HT1080 (cell line): ENCODE measurements around the gene REL. TPM values are rescaled to one million over a fixed set of nuclear protein-coding genes. Genes with fewer than 3 reads are reported as not detected.

Source experiments
- DNase-seq: peaks from one replicate; pipeline ENCODE4 v3.0.0-alpha.2; 2015; ENCODE audit warnings: low read depth
- small RNA-seq: library from RNA; depleted of rRNA; stranded (forward); fragments of <200 nt; gene quantifications from one replicate; pipeline ENCODE3, GENCODE V24; 2014
- total RNA-seq: library from RNA; depleted of rRNA; stranded (reverse); fragments of >200 nt; shearing (Covaris generic); gene quantifications from 2 replicates; pipeline ENCODE4 v1.2.3, GENCODE V29; 2014; rRNA removed

The REL gene
- total RNA-seq, 1 experiment from 2014 or later, result 2.2 TPM

DNA sequence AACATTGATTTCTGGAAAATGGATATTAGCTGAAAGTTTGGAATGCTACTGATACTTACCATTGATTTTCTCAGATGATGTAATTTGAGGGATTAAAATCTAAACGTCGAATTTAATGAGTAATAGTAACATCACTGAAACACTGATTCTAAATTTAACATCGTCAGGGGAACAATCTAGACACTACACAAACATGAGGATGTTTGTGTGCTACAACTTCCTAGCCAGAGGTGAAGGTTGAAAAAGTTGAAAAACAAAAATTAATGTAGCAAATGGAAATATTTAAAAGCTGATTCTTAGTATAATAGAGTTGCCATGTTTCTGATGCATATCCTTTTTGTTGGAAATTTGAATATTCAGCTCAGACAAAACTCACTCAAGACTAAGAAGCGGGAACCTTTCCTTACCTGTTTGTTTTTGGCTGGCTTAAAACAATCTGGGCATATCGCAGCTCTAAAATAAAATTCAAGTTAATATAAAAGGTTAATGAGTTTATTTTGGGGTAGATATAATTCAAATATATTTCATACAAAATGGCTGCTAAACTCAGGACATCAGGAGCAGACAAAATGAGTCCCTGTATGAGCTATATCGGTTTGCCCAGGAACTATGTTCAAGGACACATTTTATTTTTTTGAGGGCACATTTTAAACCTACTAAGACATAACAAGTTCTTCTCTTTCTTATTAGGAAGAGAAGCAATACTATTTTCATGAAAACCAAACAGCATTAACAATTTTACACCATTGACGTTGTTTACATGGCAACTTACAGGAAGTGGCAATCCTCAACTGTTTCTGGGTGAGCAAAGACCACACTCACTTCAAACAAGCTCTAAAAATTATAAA lies 83.5 kb downstream of the REL start:
- DNase-seq, result no peak

DNA sequence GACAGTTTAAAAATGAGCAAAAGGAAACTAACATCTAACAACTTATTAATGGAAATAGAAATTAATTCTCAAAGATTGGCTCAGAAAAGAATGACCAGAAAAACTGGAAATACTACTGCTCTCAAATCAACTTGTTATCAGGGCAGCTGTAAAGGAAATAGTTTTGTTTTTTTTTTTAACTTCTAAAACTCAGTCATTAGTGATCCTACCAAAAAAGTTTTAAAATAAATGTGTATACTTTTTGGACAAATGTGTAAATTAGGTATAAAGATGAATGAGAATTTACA lies 84.1 kb downstream of the REL start:
- DNase-seq, result no peak

DNA sequence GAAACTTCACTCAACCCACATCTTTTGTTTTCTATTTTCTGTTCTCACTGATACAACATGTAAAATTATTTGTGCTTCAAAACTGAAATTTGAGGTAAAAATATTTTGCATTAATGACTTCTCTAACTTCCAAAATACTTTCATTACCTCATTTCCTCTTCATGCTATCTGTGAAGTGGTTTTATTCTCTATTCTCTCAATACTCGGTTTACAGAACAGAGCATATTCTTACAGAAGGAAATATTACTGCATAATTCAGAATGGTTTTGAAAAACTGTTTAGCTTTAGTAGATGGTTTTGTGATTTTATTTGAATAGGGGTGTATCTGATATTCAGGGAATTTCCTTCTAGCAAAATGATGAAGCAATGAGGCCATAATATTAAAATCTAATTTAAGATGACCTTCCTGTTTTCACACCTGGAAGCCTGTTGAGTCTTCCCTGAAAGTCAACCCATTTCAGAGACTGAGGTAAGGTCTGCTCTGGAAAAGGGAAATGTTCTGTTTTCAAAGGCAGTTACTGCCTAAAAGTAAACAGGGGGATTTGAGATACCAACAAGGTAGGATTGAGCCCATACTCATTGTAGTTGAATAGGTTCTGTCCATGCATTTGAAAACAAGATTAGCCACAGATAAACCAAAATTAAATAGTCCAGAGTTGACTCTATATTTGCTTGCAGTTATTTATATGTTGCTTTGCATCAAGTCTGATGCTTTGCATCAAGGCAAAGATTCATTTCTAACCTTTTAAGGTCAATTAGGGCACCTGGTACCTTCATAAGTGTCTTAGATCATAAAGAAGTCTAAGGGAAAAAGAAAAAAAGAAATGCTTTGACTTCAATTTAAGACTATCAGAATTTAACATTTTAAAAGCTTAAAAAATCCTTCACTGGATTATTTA lies 85.4 kb downstream of the REL start:
- DNase-seq, result no peak

DNA sequence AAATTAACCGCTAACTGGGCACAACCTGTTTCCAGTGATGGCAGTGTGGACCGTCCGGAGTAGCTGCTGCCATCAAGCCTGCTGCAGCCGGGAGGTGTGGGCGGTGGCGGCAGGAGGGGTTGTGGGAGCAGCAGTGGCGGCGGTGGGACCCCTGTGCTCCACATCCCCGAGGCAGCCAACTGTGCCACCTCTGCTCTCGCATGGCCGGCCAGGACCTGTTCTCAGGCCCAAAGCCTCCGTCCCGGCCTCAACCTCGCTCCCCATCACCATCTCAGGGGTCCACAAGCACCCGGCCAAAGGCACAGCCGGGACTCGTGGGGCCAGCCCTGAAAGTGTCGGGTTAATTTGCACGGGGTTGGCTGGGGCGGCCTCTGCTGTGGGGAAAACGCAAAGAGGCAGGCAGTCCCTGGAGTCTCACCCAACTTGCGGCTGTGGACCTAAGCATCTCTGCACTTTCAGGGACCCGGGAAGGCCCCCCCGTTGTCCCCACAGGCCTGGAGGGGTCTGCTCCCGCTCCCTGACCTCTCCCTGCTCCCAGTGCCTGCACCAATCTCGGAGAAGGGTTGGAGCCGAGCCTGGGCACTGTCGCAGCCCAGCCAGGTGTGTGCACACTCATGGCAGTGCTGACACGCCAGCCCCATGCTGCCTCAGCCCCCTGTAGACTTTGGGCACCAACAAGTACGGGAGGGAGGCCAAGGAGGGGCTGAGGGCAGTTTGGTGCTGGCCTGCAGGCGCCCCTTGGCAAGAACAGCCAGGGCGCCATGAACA lies 91.7 kb downstream of the REL start:
- no peak for DNase-seq

DNA sequence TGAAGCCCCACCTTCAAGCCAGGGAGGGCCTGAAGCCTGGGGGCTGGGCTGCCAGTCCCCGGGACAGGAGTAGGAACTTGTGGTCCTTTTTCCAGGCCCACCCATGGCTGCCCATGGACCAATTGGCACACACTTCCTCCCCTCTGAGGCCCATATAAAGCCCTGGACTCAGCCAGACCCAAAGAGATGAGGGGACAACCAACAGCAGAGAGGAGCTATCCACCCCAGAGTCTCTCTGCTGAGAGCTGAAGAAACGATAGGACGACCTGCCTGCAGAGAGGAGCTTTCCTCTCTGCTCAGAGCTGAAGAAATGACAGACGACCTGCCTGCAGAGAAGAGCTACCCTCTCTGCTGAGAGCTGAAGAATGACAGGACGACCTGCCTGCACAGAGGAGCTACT lies 92.3 kb downstream of the REL start:
- DNase-seq, result no peak

DNA sequence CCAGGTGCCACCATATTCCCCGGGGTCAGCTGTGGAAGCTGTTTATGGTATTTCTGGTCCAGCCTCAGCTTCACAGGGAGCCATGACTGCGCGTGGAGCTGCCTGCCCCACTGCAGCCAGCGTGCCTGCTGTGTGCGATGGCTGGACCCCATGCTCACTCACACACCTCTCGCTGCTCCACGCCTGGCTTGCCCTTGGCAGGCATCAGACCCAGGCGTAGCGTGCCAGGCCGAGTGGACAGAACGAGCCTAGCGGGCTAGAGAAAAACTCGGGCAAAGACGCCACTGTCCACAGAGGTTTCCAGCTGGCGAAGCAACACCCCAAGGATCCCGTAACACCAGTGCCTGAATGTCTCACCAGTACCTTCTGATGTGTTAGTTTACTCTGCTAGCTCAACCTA lies 93.3 kb downstream of the REL start:
- no peak for DNase-seq

Small RNA genes within 50 kb of the gene (small RNA-seq; reads per million reads assigned to genes)
- gene RN7SL632P, result not detected
- gene RNU4-51P, result 0.09 reads per million

Other genes starting within 250 kb of the REL start
- gene PAPOLG, start 125.3 kb upstream of the REL start, total RNA-seq, result 9.1 and 9.6 TPM in 2 replicates
- 19.1 and 25.1 TPM in 2 replicates for gene PEX13, start 136.1 kb downstream of the REL start, total RNA-seq
- 3.3 and 3.7 TPM in 2 replicates for gene PUS10, start 136.7 kb downstream of the REL start, total RNA-seq
- 5.1 and 5.3 TPM in 2 replicates for gene SANBR, start 184.3 kb downstream of the REL start, total RNA-seq